ENCODE data around the gene USP17L25.
"Not testable (repeated sequence)": the region's sequence is repeated elsewhere in the genome, so short reads cannot be mapped to it uniquely, and the experiment has no call there.

USP17L25 gene, protein sequence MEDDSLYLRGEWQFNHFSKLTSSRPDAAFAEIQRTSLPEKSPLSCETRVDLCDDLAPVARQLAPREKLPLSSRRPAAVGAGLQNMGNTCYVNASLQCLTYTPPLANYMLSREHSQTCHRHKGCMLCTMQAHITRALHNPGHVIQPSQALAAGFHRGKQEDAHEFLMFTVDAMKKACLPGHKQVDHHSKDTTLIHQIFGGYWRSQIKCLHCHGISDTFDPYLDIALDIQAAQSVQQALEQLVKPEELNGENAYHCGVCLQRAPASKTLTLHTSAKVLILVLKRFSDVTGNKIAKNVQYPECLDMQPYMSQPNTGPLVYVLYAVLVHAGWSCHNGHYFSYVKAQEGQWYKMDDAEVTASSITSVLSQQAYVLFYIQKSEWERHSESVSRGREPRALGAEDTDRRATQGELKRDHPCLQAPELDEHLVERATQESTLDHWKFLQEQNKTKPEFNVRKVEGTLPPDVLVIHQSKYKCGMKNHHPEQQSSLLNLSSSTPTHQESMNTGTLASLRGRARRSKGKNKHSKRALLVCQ

DNA sequence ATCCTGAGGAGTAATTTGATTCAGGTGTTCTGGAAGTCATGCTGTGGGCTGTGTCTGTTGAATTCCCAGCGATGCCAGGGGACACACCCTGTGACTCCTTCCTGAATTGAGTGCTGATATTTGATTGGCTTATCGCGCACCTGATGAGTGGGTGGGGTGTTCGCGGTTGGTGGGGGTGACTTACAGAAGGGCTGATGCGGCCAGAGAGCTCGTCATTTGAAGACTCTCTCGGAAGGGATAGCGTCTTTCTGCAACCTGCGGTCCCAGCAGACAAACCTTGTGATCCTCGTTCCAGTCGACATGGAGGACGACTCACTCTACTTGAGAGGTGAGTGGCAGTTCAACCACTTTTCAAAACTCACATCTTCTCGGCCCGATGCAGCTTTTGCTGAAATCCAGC is at the start of gene USP17L25:
Gene USP17L25 (plus strand): TSS at position 301 of the 400 bp plus-strand sequence. CDS start 0 bp downstream, at position 301.
- not testable (repeated sequence) for DNase-seq

DNA sequence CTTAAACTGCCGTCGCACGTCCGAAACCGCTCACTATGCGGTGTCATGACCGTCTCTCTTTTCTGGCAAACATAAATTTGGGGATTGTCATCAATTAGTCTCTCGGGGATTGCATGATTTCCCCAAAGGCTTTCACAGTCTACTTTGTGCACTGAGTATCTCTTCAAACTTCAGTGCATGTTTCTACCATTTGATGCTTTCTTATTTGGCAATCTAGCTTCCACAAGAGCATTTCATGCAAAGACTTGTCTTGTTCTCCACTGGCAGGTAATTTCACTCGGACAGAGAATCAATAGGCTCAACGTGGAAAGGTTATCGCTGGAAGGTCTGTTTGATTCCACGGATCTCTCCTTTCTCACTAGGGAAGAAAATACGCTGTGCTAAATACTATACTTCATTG is 5.5 kb upstream of the USP17L25 start:
- not testable (repeated sequence) for DNase-seq

DNA sequence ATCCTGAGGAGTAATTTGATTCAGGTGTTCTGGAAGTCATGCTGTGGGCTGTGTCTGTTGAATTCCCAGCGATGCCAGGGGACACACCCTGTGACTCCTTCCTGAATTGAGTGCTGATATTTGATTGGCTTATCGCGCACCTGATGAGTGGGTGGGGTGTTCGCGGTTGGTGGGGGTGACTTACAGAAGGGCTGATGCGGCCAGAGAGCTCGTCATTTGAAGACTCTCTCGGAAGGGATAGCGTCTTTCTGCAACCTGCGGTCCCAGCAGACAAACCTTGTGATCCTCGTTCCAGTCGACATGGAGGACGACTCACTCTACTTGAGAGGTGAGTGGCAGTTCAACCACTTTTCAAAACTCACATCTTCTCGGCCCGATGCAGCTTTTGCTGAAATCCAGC is 4.8 kb upstream of the USP17L25 start, which contains the start of gene USP17L24:
Gene USP17L24 (plus strand): TSS at position 301 of the 400 bp plus-strand sequence. CDS start 0 bp downstream, at position 301.
- not testable (repeated sequence) for DNase-seq

DNA sequence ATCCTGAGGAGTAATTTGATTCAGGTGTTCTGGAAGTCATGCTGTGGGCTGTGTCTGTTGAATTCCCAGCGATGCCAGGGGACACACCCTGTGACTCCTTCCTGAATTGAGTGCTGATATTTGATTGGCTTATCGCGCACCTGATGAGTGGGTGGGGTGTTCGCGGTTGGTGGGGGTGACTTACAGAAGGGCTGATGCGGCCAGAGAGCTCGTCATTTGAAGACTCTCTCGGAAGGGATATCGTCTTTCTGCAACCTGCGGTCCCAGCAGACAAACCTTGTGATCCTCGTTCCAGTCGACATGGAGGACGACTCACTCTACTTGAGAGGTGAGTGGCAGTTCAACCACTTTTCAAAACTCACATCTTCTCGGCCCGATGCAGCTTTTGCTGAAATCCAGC is 4.6 kb downstream of the USP17L25 start, which contains the start of gene USP17L26:
Gene USP17L26 (plus strand): TSS at position 301 of the 400 bp plus-strand sequence. CDS start 0 bp downstream, at position 301.
- not testable (repeated sequence) for DNase-seq

DNA sequence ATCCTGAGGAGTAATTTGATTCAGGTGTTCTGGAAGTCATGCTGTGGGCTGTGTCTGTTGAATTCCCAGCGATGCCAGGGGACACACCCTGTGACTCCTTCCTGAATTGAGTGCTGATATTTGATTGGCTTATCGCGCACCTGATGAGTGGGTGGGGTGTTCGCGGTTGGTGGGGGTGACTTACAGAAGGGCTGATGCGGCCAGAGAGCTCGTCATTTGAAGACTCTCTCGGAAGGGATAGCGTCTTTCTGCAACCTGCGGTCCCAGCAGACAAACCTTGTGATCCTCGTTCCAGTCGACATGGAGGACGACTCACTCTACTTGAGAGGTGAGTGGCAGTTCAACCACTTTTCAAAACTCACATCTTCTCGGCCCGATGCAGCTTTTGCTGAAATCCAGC is 9.4 kb downstream of the USP17L25 start, which contains the start of gene USP17L5:
Gene USP17L5 (plus strand): TSS at position 301 of the 400 bp plus-strand sequence. CDS start 0 bp downstream, at position 301.
- not testable (repeated sequence) for DNase-seq

DNA sequence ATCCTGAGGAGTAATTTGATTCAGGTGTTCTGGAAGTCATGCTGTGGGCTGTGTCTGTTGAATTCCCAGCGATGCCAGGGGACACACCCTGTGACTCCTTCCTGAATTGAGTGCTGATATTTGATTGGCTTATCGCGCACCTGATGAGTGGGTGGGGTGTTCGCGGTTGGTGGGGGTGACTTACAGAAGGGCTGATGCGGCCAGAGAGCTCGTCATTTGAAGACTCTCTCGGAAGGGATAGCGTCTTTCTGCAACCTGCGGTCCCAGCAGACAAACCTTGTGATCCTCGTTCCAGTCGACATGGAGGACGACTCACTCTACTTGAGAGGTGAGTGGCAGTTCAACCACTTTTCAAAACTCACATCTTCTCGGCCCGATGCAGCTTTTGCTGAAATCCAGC is 14.1 kb downstream of the USP17L25 start, which contains the start of gene USP17L27:
Gene USP17L27 (plus strand): TSS at position 301 of the 400 bp plus-strand sequence. CDS start 0 bp downstream, at position 301.
- not testable (repeated sequence) for DNase-seq

DNA sequence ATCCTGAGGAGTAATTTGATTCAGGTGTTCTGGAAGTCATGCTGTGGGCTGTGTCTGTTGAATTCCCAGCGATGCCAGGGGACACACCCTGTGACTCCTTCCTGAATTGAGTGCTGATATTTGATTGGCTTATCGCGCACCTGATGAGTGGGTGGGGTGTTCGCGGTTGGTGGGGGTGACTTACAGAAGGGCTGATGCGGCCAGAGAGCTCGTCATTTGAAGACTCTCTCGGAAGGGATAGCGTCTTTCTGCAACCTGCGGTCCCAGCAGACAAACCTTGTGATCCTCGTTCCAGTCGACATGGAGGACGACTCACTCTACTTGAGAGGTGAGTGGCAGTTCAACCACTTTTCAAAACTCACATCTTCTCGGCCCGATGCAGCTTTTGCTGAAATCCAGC is 18.9 kb downstream of the USP17L25 start, which contains the start of gene USP17L28:
Gene USP17L28 (plus strand): TSS at position 301 of the 400 bp plus-strand sequence. CDS start 0 bp downstream, at position 301.
- not testable (repeated sequence) for DNase-seq

DNA sequence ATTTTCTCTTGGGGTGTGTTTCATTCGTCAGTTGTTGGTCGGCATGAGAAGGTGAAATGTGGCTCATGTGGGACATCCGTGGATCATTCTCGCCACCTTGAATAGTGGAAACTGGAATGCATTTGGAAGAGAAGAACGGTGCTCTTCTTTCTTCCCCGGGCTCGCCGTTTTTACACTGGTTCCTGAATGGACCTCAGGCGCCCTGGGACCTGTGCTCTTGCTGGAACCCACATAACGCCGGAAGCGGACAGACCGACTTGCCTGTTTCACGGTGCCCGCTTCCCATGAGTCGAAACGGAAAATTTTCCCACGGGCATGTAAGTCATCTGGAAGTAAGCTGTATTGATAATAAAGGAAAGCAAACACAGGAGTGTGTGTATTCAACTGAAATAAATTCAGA is 21.2 kb downstream of the USP17L25 start:
- DNase-seq, result not testable (repeated sequence)

DNA sequence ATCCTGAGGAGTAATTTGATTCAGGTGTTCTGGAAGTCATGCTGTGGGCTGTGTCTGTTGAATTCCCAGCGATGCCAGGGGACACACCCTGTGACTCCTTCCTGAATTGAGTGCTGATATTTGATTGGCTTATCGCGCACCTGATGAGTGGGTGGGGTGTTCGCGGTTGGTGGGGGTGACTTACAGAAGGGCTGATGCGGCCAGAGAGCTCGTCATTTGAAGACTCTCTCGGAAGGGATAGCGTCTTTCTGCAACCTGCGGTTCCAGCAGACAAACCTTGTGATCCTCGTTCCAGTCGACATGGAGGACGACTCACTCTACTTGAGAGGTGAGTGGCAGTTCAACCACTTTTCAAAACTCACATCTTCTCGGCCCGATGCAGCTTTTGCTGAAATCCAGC is 23.6 kb downstream of the USP17L25 start, which contains the start of gene USP17L29:
Gene USP17L29 (plus strand): TSS at position 301 of the 400 bp plus-strand sequence. CDS start 0 bp downstream, at position 301.
- DNase-seq, result not testable (repeated sequence)

DNA sequence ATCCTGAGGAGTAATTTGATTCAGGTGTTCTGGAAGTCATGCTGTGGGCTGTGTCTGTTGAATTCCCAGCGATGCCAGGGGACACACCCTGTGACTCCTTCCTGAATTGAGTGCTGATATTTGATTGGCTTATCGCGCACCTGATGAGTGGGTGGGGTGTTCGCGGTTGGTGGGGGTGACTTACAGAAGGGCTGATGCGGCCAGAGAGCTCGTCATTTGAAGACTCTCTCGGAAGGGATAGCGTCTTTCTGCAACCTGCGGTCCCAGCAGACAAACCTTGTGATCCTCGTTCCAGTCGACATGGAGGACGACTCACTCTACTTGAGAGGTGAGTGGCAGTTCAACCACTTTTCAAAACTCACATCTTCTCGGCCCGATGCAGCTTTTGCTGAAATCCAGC is 33.1 kb downstream of the USP17L25 start, which contains the start of gene USP17L30:
Gene USP17L30 (plus strand): TSS at position 301 of the 400 bp plus-strand sequence. CDS start 0 bp downstream, at position 301.
- DNase-seq, result not testable (repeated sequence)

DNA sequence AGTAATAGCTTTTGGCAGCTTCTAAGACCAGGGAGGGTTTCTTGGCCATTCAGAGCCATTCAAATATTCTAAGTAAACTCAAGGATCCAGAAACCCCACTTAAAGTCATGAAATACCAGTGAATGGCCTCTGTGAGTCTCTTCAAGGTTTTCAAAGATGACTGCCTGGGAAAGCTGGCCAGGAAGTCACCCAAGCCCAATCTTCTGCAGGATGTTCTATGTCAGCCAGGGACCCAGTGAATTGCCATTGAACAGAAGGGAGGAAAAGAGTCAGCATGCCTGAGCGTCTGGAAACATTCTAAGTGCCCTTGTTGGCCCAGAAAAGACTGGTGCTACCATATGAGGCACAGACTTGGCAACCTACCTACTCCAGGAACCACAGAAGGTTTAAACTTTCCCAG is 50.2 kb downstream of the USP17L25 start:
- DNase-seq, result not testable (repeated sequence)
